Activated CD4-positive, alpha-beta memory T cell treated with anti-CD3 and anti-CD28 coated beads for 36 hours (primary cell): Measurements from ENCODE around the gene TYR. TPM values are rescaled to one million over a fixed set of nuclear protein-coding genes. Genes with fewer than 3 reads are reported as not detected.
"Not testable (repeated sequence)": the region's sequence is repeated elsewhere in the genome, so short reads cannot be mapped to it uniquely, and the experiment has no call there.

Experiments used
- CTCF ChIA-PET: fragments of 350-600 bp; sonication (Branson Sonifier 250); formaldehyde crosslinking; loops from one replicate; lab custom pipeline; 2021; ENCODE audit warnings: antibody characterized with exemption, inconsistent platforms; lab: Charles Lee
- POLR2A ChIA-PET: fragments of 350-600 bp; sonication (Branson Sonifier 250); formaldehyde crosslinking; loops from one replicate; lab custom pipeline; 2021; ENCODE audit warnings: antibody characterized with exemption; lab: Charles Lee
- DNase-seq: peaks from one replicate; pipeline ENCODE4 v3.0.0-alpha.2; 2020
- H3K27ac Mint-ChIP-seq: one replicate; pipeline ENCODE4 v1.8.0; 2021; ENCODE audit warnings: mixed read lengths
- H3K27me3 Mint-ChIP-seq: one replicate; pipeline ENCODE4 v1.8.0; 2021; ENCODE audit warnings: mixed read lengths
- H3K36me3 Mint-ChIP-seq: one replicate; pipeline ENCODE4 v1.8.0; 2021; ENCODE audit warnings: mixed read lengths
- H3K4me1 Mint-ChIP-seq: one replicate; pipeline ENCODE4 v1.8.0; 2021; ENCODE audit warnings: low read depth, mixed read lengths
- H3K4me3 Mint-ChIP-seq: one replicate; pipeline ENCODE4 v1.8.0; 2021; ENCODE audit warnings: mild to moderate bottlenecking, mixed read lengths
- H3K9me3 Mint-ChIP-seq: one replicate; pipeline ENCODE4 v1.8.0; 2021; ENCODE audit warnings: mixed read lengths
- intact Hi-C: fragments of 100-400 bp; cut with micrococcal nuclease; formaldehyde crosslinking; loops from one replicate; pipeline ENCODE4 v1.15.1; 2023
- total RNA-seq, 2 experiments: library from RNA; stranded (reverse); gene quantifications; one replicate each; pipeline ENCODE4 v1.2.3, GENCODE V29; 2021

TYR gene
- total RNA-seq, 2 experiments from 2014 or later: not detected

- Mint-ChIP-seq H3K9me3 (no peaks in the 10 kb centered on the region), H3K27me3 (no peaks in the 10 kb centered on the region), H3K4me1 (no peaks in the 10 kb centered on the region), H3K27ac (no peak overlapping the region), H3K4me3 (no peak overlapping the region), H3K36me3 (no peaks in the 10 kb centered on the region)
- ChIA-PET CTCF (no interaction called here), POLR2A (no interaction called here)
- no peak for DNase-seq
- intact Hi-C loops: no loop called here
Observed at GRCh38 chr11:89279176-89279575, 101.5 kb downstream of the TYR start.

- H3K4me1 Mint-ChIP-seq, H3K36me3 Mint-ChIP-seq, H3K4me3 Mint-ChIP-seq, H3K27ac Mint-ChIP-seq, DNase-seq, intact Hi-C loops, H3K27me3 Mint-ChIP-seq, H3K9me3 Mint-ChIP-seq, POLR2A ChIA-PET, CTCF ChIA-PET: not testable (repeated sequence)
Observed at GRCh38 chr11:89281032-89281677, 103.5 kb downstream of the TYR start.

GRCh38 chr11:89286601-89287000 lies 108.9 kb downstream of the TYR start:
- DNase-seq, H3K36me3 Mint-ChIP-seq, POLR2A ChIA-PET, H3K27ac Mint-ChIP-seq, CTCF ChIA-PET, H3K9me3 Mint-ChIP-seq, H3K27me3 Mint-ChIP-seq, intact Hi-C loops, H3K4me1 Mint-ChIP-seq, H3K4me3 Mint-ChIP-seq: not testable (repeated sequence)

GRCh38 chr11:89288004-89288403 lies 110.3 kb downstream of the TYR start:
- H3K4me3 Mint-ChIP-seq, H3K9me3 Mint-ChIP-seq, H3K27me3 Mint-ChIP-seq, H3K4me1 Mint-ChIP-seq, POLR2A ChIA-PET, H3K27ac Mint-ChIP-seq, CTCF ChIA-PET, DNase-seq, H3K36me3 Mint-ChIP-seq, intact Hi-C loops: not testable (repeated sequence)

DNA sequence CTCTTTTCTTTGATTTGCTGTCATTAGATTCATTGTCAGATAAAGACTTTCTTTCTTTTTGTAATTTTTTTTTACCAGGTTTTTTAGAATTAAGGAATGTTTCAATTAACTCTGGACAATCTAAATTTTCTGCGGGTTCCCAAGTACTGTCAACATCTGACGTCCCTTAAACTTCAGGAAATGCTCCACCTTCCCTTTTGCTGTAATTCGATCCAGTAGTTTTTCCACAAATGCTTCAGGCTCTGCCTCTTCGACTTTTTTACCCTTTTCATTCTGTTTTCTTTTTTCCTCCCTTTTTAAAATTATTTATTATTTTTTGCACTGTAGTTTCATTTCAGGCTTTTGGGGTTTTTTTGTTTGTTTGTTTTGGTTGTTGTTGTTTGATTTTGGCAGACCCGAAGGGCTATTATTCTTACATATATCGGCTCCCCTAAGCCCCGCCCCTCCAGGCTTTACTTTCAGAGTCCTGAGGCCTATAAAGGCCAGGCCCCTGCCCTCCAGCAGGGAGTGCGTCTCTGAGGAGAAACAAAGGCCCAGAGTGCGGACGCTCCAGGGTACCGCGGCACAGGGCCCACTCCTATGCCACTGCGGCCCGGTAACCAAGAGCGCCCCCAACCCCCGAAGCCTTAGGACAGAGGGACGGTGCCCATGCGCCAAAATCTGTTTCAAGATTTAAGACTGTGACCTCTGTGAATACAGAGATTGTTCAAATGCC lies 116.4 kb downstream of the TYR start:
- no peak for DNase-seq
- no peaks in the 10 kb centered on the region for H3K36me3 Mint-ChIP-seq
- no peaks in the 10 kb centered on the region for H3K27me3 Mint-ChIP-seq
- H3K4me1 Mint-ChIP-seq: no peaks in the 10 kb centered on the region
- H3K27ac Mint-ChIP-seq: no peak overlapping the region
- H3K4me3 Mint-ChIP-seq: no peak overlapping the region
- POLR2A ChIA-PET: no interaction called here
- H3K9me3 Mint-ChIP-seq: no peaks in the 10 kb centered on the region
- CTCF ChIA-PET: no interaction called here
- intact Hi-C loops: no loop called here

- H3K27me3 Mint-ChIP-seq, POLR2A ChIA-PET: not testable (repeated sequence)
Observed at GRCh38 chr11:89295023-89295422, 117.3 kb downstream of the TYR start.

DNA sequence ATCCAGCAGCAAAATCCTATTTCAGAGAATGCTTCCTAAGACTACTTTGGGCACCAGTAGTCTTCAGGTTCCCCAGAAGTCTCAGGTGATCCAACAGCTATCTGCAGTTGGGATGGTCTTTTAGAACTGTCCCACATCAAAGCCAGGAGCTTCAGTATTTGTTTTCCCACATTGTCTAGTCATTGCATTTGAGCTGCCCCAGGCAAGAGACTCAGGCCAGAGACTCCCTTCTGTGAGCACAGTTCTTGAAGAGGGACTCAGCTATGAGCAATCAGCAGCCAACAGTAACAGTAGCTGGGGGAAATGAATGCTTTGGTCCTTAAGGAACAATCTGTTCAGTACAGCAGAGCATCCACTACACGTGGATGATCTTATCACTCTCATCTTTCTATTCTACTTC lies 125.4 kb downstream of the TYR start:
- H3K4me3 Mint-ChIP-seq, DNase-seq, CTCF ChIA-PET, H3K4me1 Mint-ChIP-seq, H3K36me3 Mint-ChIP-seq, intact Hi-C loops, H3K27me3 Mint-ChIP-seq, H3K27ac Mint-ChIP-seq, POLR2A ChIA-PET, H3K9me3 Mint-ChIP-seq: not testable (repeated sequence)

More at GRCh38 chr11:89295023-89295422, 117.3 kb downstream of the TYR start:
- DNase-seq, intact Hi-C loops, H3K4me1 Mint-ChIP-seq, H3K4me3 Mint-ChIP-seq, H3K9me3 Mint-ChIP-seq, H3K27ac Mint-ChIP-seq, H3K36me3 Mint-ChIP-seq, CTCF ChIA-PET: not testable (repeated sequence)

GRCh38 chr11:89308272-89308671 lies 130.6 kb downstream of the TYR start:
- H3K36me3 Mint-ChIP-seq, H3K27me3 Mint-ChIP-seq, CTCF ChIA-PET, intact Hi-C loops, DNase-seq, H3K27ac Mint-ChIP-seq, POLR2A ChIA-PET, H3K9me3 Mint-ChIP-seq, H3K4me3 Mint-ChIP-seq, H3K4me1 Mint-ChIP-seq: not testable (repeated sequence)

DNA sequence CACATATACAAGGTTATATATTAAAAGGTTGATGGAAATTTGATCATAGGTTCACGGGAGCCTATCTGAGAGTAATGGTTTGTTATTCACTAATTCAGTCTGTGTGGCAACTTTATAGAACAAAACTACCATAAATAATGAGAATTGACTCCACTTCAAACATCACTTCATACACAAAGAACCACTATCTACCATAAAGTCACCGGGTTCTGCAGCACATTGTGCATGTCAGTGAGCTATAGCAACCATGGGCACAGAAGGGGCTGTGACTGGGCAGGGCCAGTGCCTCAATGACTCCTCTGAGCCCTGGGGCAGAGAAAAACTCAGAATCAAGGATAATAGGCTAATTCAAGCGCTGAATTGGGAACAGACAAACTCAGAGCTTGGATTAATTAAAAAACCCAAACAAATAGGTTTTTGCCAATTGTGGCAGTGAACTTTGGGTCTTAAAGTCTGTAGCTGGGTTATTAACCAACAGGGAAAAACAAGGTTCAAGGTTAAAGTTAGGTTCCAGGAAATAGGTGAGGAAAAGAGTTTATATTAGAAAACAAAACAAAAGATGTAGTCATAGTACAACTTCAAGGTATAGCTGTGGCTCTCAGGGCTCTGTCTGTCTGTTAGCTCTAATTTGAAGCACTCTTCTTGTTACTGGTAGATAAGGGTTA lies 131.8 kb downstream of the TYR start:
- CTCF ChIA-PET, H3K4me1 Mint-ChIP-seq, H3K9me3 Mint-ChIP-seq, POLR2A ChIA-PET, H3K4me3 Mint-ChIP-seq, DNase-seq, H3K27ac Mint-ChIP-seq, H3K36me3 Mint-ChIP-seq, H3K27me3 Mint-ChIP-seq, intact Hi-C loops: not testable (repeated sequence)

- H3K27ac Mint-ChIP-seq, H3K27me3 Mint-ChIP-seq, H3K36me3 Mint-ChIP-seq, H3K9me3 Mint-ChIP-seq, H3K4me3 Mint-ChIP-seq, intact Hi-C loops, POLR2A ChIA-PET, H3K4me1 Mint-ChIP-seq, DNase-seq: not testable (repeated sequence)
- CTCF ChIA-PET: interaction anchor here (0.6 kb wide), 1 partner anchor 229 kb away, joined by 3 read pairs; no protein-coding TSS in a partner anchor
Observed at GRCh38 chr11:89310607-89311006, 132.9 kb downstream of the TYR start.

GRCh38 chr11:89321401-89321800 lies 143.7 kb downstream of the TYR start:
- Mint-ChIP-seq H3K4me1 (no peaks in the 10 kb centered on the region), H3K4me3 (no peak overlapping the region), H3K27me3 (no peaks in the 10 kb centered on the region), H3K27ac (no peak overlapping the region), H3K9me3 (peaks cover 3% of the 10 kb centered on the region), H3K36me3 (no peaks in the 10 kb centered on the region)
- ChIA-PET CTCF (no interaction called here), POLR2A (no interaction called here)
- DNase-seq: no peak
- intact Hi-C loops: no loop called here

- intact Hi-C loops: no loop called here
- no peak overlapping the region for H3K4me3 Mint-ChIP-seq
- DNase-seq: no peak
- ChIA-PET CTCF (no interaction called here), POLR2A (no interaction called here)
- no peaks in the 10 kb centered on the region for H3K4me1 Mint-ChIP-seq
- no peaks in the 10 kb centered on the region for H3K9me3 Mint-ChIP-seq
- no peaks in the 10 kb centered on the region for H3K27me3 Mint-ChIP-seq
- no peak overlapping the region for H3K27ac Mint-ChIP-seq
- H3K36me3 Mint-ChIP-seq: no peaks in the 10 kb centered on the region
Observed at GRCh38 chr11:89327885-89328284, 150.2 kb downstream of the TYR start.
